ENCODE results near the gene MAGI2. TPM values are rescaled to one million over a fixed set of nuclear protein-coding genes. Genes with fewer than 3 reads are reported as not detected.

MAGI2 gene
- total and polyA plus RNA-seq, 2 donors (not counting 3 experiments of a cell fraction or from before 2014, with no cell fraction given), result 0.28 to 6.0 TPM

DNA sequence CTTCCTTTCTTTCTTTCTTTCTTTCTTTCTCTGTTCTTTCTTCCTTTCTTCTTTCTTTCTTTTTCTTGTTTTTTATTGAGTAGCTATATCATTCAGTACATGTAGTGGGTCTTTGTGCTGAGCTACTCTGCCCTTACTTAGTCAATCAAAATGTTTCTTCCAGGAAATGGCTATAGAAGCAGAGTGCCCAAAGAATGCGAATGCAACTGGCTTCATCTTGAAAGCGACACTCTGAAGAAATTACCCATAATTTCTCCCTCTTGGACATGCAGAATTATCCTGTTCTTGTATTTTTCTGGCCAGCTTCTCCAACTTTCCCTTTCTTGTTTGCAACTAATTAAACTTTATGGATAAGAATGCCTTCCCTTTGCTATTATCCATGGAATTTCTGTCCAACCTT, 441.5 kb downstream of the MAGI2 start:
- POLR2A ChIA-PET, result no interaction called here
- DNase-seq (ENCODE audit: low read depth, low spot score) (no peak), FAIRE-seq (no peak)
- Histone ChIP-seq H3K36me3 (ENCODE audit: control insufficient read depth in 2 of 2, extremely low read depth in 1 of 2, insufficient read depth in 2 of 2, low read length in 2 of 2) (no peaks in the 10 kb centered on the region), H4K20me1 (replicated peaks; ENCODE audit: control insufficient read depth, extremely low read depth, insufficient read depth, low read length) (no peaks in the 10 kb centered on the region), H2AFZ (ENCODE audit: low read depth, low read length) (no peak overlapping the region), H3K9ac (replicated peaks; ENCODE audit: extremely low read depth, insufficient read depth, low read length) (no peak overlapping the region), H3K9me1 (replicated peaks; ENCODE audit: control insufficient read depth, extremely low read depth, insufficient read depth, low read length) (no peaks in the 10 kb centered on the region), H3K27ac (ENCODE audit: insufficient read depth, low read depth, low read length) (no peak overlapping the region), H3K4me3 (replicated peaks in 1 of 3; ENCODE audit: insufficient read depth in 1 of 3, low read depth in 1 of 3, low read length in 3 of 3) (no peak overlapping the region), H3K27me3 (ENCODE audit: control insufficient read depth in 2 of 2, insufficient read depth in 2 of 2, low read length in 2 of 2) (no peaks in the 10 kb centered on the region), H3K4me2 (ENCODE audit: insufficient read depth, low read length) (no peak overlapping the region), H3K79me2 (ENCODE audit: control insufficient read depth, insufficient read depth, low read length) (no peaks in the 10 kb centered on the region), H3K9me3 (replicated peaks; ENCODE audit: control insufficient read depth, insufficient read depth, low read length) (no peaks in the 10 kb centered on the region), H3K4me1 (ENCODE audit: control insufficient read depth, extremely low read depth, insufficient read depth, low read length) (no peaks in the 10 kb centered on the region)
- intact Hi-C loops (cut with micrococcal nuclease) (no loop called here), dilution Hi-C loops (cut with MboI; ENCODE audit: extremely low pct_ligation_motif_present, low sequenced_read_pairs) (no loop called here)
- no TSS peak for BruUV-seq (replicated peaks)
- CTCF ChIA-PET, result no interaction called here
- TF ChIP-seq, protein P1, sequence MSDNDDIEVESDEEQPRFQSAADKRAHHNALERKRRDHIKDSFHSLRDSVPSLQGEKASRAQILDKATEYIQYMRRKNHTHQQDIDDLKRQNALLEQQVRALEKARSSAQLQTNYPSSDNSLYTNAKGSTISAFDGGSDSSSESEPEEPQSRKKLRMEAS (IDR thresholded peaks at IDR 0.05; ENCODE audit: insufficient read depth, insufficient read length), result no peak
- no peak for TF ChIP-seq MYC (IDR thresholded peaks at IDR 0.05; ENCODE audit: low read depth, low read length)

DNA sequence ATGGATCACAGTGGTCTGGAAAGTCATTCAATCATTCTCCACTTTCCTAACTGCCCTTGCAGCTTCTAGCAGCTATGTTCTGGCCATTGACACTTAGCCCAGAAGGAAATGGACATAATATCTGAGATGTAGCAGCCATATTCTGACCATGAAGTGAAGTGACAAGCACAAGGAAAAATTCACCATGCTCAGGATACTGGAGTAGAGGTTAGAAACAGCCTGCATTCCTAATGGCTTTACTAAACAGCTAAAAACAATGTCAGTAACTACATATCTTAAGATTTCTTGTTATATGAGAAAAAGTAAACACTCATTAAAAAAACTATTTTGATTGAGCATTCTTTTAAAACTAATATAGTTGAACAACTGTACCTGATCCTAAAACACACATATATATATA, 443.8 kb downstream of the MAGI2 start:
- TF ChIP-seq MYC (IDR thresholded peaks at IDR 0.05; ENCODE audit: low read depth, low read length) (no peak), POLR2AphosphoS5 (IDR thresholded peaks at IDR 0.05; ENCODE audit: insufficient read depth, low read depth, low read length) (no peak)
- H2AFZ ChIP-seq (ENCODE audit: low read depth, low read length), result no peak overlapping the region
- no peaks in the 10 kb centered on the region for H3K4me1 ChIP-seq (ENCODE audit: control insufficient read depth, extremely low read depth, insufficient read depth, low read length)
- no peak overlapping the region for H3K4me3 ChIP-seq (replicated peaks in 1 of 3; ENCODE audit: insufficient read depth in 1 of 3, low read depth in 1 of 3, low read length in 3 of 3)
- no peak overlapping the region for H3K27ac ChIP-seq (ENCODE audit: insufficient read depth, low read depth, low read length)
- H3K36me3 ChIP-seq (ENCODE audit: control insufficient read depth in 2 of 2, extremely low read depth in 1 of 2, insufficient read depth in 2 of 2, low read length in 2 of 2), result no peaks in the 10 kb centered on the region
- H3K9me1 ChIP-seq (replicated peaks; ENCODE audit: control insufficient read depth, extremely low read depth, insufficient read depth, low read length), result no peaks in the 10 kb centered on the region
- H4K20me1 ChIP-seq (replicated peaks; ENCODE audit: control insufficient read depth, extremely low read depth, insufficient read depth, low read length), result no peaks in the 10 kb centered on the region
- H3K79me2 ChIP-seq (ENCODE audit: control insufficient read depth, insufficient read depth, low read length), result no peaks in the 10 kb centered on the region
- POLR2A ChIA-PET, result no interaction called here
- H3K4me2 ChIP-seq (ENCODE audit: insufficient read depth, low read length), result no peak overlapping the region
- H3K9ac ChIP-seq (replicated peaks; ENCODE audit: extremely low read depth, insufficient read depth, low read length), result no peak overlapping the region
- no peak for DNase-seq (ENCODE audit: low read depth, low spot score)
- CTCF ChIA-PET, result interaction anchor here (0.9 kb wide), 1 partner anchor 167 kb away, joined by 3 read pairs; no protein-coding TSS in a partner anchor
- intact Hi-C loops (cut with micrococcal nuclease), result no loop called here
- dilution Hi-C loops (cut with MboI; ENCODE audit: extremely low pct_ligation_motif_present, low sequenced_read_pairs), result no loop called here
- FAIRE-seq, result no peak
- no TSS peak for BruUV-seq (replicated peaks)
- H3K27me3 ChIP-seq (ENCODE audit: control insufficient read depth in 2 of 2, insufficient read depth in 2 of 2, low read length in 2 of 2), result no peaks in the 10 kb centered on the region
- H3K9me3 ChIP-seq (replicated peaks; ENCODE audit: control insufficient read depth, insufficient read depth, low read length), result no peaks in the 10 kb centered on the region
